ENCODE data around the gene SLC37A2.

Gene SLC37A2

DNA sequence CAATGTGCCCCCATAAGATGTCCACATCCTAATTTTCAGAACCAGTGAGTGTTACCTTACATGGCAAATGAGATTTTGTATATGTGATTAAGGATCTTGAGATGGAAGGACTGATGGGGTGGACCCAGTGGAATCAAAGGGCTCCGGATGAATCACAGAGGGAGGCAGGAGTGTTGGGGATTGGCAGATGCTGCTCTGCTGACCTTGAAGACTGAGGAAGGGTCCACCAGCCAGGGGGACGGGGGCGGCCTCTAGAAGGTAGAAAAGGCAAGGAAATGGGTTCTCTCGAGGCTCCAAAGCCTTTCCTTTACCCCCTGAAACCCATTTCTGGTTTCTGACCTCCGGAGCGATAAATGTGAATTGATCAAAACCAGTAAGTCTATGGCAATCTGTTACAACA, 29.6 kb downstream of the SLC37A2 start:
- H3K4me3 ChIP-seq (ENCODE audit: control insufficient read depth, low read depth, low read length) = no peak overlapping the region
- DNase-seq (ENCODE audit: low read depth) = no peak
- TF ChIP-seq, protein P1, sequence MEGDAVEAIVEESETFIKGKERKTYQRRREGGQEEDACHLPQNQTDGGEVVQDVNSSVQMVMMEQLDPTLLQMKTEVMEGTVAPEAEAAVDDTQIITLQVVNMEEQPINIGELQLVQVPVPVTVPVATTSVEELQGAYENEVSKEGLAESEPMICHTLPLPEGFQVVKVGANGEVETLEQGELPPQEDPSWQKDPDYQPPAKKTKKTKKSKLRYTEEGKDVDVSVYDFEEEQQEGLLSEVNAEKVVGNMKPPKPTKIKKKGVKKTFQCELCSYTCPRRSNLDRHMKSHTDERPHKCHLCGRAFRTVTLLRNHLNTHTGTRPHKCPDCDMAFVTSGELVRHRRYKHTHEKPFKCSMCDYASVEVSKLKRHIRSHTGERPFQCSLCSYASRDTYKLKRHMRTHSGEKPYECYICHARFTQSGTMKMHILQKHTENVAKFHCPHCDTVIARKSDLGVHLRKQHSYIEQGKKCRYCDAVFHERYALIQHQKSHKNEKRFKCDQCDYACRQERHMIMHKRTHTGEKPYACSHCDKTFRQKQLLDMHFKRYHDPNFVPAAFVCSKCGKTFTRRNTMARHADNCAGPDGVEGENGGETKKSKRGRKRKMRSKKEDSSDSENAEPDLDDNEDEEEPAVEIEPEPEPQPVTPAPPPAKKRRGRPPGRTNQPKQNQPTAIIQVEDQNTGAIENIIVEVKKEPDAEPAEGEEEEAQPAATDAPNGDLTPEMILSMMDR (conservative IDR thresholded peaks at IDR 0.05; ENCODE audit: control insufficient read depth, insufficient read depth, low read depth, low read length) = no peak

DNA sequence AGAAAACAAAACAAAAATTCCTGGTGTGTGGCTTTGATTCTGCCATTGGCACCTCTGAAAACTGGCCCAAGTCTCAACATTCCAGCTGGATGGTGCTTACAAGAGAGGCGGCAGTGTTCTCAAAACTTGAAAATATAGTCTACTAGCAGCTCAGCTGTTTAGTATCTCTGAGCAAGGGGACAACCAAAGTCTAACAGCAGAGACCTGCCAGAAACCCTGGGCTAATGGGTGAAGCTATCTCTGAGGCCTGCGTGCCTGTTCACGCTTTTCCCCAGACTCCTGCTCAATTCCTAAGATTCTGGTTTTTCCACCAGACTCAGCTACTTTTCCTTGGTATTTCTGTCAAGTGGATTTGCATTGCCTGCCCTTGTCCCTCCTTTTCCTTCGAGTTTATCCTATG, 30.4 kb downstream of the SLC37A2 start:
- TF ChIP-seq, protein P1 (conservative IDR thresholded peaks at IDR 0.05; ENCODE audit: control insufficient read depth, insufficient read depth, low read depth, low read length) = no peak
- no peak overlapping the region for H3K4me3 ChIP-seq (ENCODE audit: control insufficient read depth, low read depth, low read length)

DNA sequence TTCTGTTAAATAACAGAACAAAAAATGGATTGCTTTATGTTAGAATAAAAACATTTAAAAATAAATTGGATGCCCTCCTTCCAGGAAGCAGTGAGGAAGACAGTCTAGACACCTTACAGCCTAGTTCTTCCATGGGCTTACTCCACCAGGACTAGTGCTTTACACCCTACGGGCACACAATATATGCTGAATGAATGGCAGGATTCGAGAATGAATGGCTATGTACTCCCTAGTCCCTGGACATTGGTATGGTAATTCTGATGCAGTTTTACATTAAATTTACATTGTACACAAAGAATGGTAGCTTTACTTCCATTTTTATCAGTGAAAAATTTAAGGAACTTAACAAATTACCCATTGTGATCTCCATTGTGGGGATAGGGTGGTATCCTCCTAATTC, 31.6 kb downstream of the SLC37A2 start:
- DNase-seq (ENCODE audit: low read depth) = no peak
- TF ChIP-seq, protein P1 (conservative IDR thresholded peaks at IDR 0.05; ENCODE audit: control insufficient read depth, insufficient read depth, low read depth, low read length) = no peak
- H3K4me3 ChIP-seq (ENCODE audit: control insufficient read depth, low read depth, low read length) = no peak overlapping the region

More for the DNA sequence above, 30.4 kb downstream of the SLC37A2 start:
- no peak for DNase-seq (ENCODE audit: low read depth)

DNA sequence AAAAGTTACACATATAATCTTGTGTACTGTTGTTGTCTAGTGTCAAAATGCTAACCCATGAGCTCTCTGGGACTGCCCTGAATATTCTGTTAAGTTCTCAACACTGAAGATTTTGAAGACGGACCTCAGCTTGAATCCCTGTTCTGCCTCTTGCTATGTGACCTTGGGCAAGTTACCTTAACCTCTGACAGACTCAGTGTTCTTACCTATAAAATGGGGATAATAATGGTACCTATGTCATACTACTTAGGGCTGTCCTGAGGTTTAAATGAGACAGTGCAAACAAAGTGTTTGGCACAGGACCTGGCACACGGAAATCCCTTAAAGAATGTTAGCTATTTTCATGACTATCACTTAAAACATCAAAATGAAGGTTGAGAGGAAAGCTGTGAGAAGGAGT, 37.0 kb downstream of the SLC37A2 start:
- TF ChIP-seq, protein P1 (conservative IDR thresholded peaks at IDR 0.05; ENCODE audit: control insufficient read depth, insufficient read depth, low read depth, low read length) = no peak
- H3K4me3 ChIP-seq (ENCODE audit: control insufficient read depth, low read depth, low read length) = no peak overlapping the region
- no peak for DNase-seq (ENCODE audit: low read depth)

DNA sequence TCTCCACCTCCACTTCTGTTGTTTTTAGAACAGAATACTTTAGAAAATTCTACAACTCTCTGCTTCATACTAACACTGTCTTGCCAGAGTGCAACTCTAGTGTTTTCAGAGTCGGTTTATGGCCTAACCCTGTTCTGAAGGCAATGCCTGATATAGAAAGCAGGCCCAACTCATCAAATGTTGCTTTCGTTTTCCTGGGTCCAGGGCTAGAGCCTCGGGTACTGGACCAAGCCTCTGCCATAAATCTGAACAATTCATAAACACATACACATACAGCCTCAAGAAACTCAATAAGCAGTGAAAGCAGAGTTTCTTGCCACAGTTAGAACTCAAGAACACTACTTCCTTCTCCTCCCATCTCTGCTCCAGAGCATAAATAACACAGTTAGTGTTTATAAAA, 38.5 kb downstream of the SLC37A2 start:
- TF ChIP-seq, protein P1 (conservative IDR thresholded peaks at IDR 0.05; ENCODE audit: control insufficient read depth, insufficient read depth, low read depth, low read length) = no peak
- DNase-seq (ENCODE audit: low read depth) = no peak
- H3K4me3 ChIP-seq (ENCODE audit: control insufficient read depth, low read depth, low read length) = no peak overlapping the region

DNA sequence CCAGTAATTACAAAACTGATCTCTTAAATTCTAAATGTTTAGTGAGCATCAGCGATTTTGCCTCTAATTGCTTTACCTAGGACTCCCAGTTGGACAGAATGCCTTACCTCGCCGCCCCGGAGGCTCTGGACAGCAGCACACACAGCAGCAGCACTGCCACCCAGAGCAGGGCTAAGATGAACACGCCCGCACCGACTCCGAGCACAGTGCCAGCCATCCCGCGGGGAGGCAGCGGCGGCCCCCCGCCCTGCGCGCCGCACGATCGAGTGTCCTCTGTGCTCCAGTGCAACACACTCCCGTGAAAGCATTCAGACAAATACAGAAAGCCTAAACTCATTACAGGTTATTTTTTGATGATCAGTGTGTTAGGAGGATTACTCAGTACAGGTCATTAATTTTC, 38.9 kb downstream of the SLC37A2 start:
- TF ChIP-seq, protein P1 (conservative IDR thresholded peaks at IDR 0.05; ENCODE audit: control insufficient read depth, insufficient read depth, low read depth, low read length) = no peak
- no peak for DNase-seq (ENCODE audit: low read depth)
- H3K4me3 ChIP-seq (ENCODE audit: control insufficient read depth, low read depth, low read length) = no peak overlapping the region

DNA sequence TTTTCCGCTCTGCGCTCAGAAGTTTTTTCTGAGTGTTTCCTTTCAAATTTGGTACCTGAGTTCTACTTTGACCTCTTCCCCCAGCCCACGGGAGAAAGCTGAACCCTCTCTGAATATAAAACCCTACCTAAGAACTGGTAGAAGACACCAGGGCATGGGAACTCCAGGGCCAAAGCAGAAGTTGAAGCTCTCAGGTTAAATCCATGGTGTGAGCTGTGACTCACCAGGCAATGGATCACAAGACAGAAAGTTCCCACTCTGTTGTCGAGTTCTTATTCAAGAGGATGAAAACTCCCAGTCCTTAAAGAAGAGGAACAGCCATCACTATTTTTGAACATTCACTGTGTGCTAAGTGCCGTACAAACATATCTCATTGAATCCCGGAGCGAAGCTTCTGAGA, 39.4 kb downstream of the SLC37A2 start:
- no peak for DNase-seq (ENCODE audit: low read depth)
- no peak overlapping the region for H3K4me3 ChIP-seq (ENCODE audit: control insufficient read depth, low read depth, low read length)
- TF ChIP-seq, protein P1 (conservative IDR thresholded peaks at IDR 0.05; ENCODE audit: control insufficient read depth, insufficient read depth, low read depth, low read length) = no peak
